ENCODE measurements around the gene UBXN7. TPM values are rescaled to one million over a fixed set of nuclear protein-coding genes. Genes with fewer than 3 reads are reported as not detected.

UBXN7 gene
- total and polyA plus RNA-seq, 4 donors = 5.2 to 45.8 (median 25.3) TPM

DNA sequence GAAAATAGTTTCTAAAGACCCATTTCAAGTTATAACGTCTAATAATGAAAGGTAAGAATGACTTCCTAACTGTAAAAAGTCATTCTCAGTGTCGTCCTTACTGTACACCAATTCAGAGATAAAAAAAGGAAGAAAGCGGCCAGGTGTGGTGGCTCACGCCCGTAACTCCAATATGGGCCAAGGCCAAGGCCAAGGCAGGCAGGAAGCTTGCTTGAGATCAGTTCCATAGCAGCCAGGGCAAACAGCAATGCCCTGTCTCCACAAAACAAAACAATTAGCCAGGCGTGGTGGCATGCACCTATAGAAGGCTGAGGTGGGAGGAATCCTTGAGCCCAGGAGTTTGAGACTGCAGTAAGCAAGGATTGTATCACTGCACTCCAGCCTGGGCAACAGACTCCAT, 31.9 kb downstream of the UBXN7 start:
- TF ChIP-seq, protein P1, sequence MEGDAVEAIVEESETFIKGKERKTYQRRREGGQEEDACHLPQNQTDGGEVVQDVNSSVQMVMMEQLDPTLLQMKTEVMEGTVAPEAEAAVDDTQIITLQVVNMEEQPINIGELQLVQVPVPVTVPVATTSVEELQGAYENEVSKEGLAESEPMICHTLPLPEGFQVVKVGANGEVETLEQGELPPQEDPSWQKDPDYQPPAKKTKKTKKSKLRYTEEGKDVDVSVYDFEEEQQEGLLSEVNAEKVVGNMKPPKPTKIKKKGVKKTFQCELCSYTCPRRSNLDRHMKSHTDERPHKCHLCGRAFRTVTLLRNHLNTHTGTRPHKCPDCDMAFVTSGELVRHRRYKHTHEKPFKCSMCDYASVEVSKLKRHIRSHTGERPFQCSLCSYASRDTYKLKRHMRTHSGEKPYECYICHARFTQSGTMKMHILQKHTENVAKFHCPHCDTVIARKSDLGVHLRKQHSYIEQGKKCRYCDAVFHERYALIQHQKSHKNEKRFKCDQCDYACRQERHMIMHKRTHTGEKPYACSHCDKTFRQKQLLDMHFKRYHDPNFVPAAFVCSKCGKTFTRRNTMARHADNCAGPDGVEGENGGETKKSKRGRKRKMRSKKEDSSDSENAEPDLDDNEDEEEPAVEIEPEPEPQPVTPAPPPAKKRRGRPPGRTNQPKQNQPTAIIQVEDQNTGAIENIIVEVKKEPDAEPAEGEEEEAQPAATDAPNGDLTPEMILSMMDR (IDR thresholded peaks at IDR 0.05; ENCODE audit: control extremely low read depth, extremely low read depth) = no peak
- DNase-seq (no peak), ATAC-seq (ENCODE audit: insufficient read depth, low FRiP score) (no peak)
- no peak overlapping the region for H3K9ac ChIP-seq (ENCODE audit: insufficient read depth in 1 of 2, low read length in 2 of 2)
- peaks cover 9 to 21% (median 13%) of the 10 kb centered on the region in 4 donors for H3K36me3 ChIP-seq (ENCODE audit: control insufficient read depth in 4 of 4, insufficient read depth in 4 of 4, low read length in 4 of 4)
- 94 to 95% methylated on average over 6 of the region's 6 CpGs for WGBS, 2 donors
- no peaks in the 10 kb centered on the region for H3K27me3 ChIP-seq (ENCODE audit: control insufficient read depth in 3 of 3, insufficient read depth in 3 of 3, low read length in 2 of 3)
- H3K27ac ChIP-seq (ENCODE audit: low read depth in 1 of 2, low read length in 1 of 2) = no peak overlapping the region
- H3K9me3 ChIP-seq (ENCODE audit: control insufficient read depth in 4 of 4, insufficient read depth in 3 of 4, low read length in 3 of 4) = no peaks in the 10 kb centered on the region
- no peaks in the 10 kb centered on the region for H3K4me1 ChIP-seq (ENCODE audit: control insufficient read depth in 5 of 5, insufficient read depth in 5 of 5, low read length in 5 of 5)
- no peak overlapping the region for H3K4me3 ChIP-seq

DNA sequence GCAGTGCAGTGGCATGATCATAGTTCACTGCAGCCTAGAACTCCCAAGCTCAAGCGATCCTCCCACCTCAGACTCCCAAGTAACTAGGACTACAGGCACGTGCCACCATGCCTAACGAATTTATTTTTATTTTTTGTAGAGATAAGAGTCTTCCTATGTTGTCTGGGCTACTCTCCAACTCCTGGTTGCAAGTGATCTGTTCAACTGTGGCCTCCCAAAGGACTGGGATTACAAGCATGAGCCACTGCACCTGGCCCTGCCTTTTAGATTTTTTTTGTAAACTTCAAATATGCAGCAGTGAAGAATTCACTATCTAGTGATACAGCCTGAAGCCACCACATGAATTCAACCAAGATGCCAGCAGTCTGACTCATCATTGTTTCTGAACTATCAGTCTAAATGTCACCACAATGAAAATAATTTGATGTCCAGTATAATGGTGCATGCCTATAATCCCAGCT, 32.7 kb downstream of the UBXN7 start:
- H3K27ac ChIP-seq (ENCODE audit: low read depth in 1 of 2, low read length in 1 of 2) = no peak overlapping the region
- no peaks in the 10 kb centered on the region for H3K4me1 ChIP-seq (ENCODE audit: control insufficient read depth in 5 of 5, insufficient read depth in 5 of 5, low read length in 5 of 5)
- WGBS, 2 donors = 82 to 93% methylated on average over 3 of the region's 3 CpGs
- no peak overlapping the region for H3K4me3 ChIP-seq
- H3K9me3 ChIP-seq (ENCODE audit: control insufficient read depth in 4 of 4, insufficient read depth in 3 of 4, low read length in 3 of 4) = no peaks in the 10 kb centered on the region
- H3K27me3 ChIP-seq (ENCODE audit: control insufficient read depth in 3 of 3, insufficient read depth in 3 of 3, low read length in 2 of 3) = no peaks in the 10 kb centered on the region
- DNase-seq (no peak), ATAC-seq (ENCODE audit: insufficient read depth, low FRiP score) (no peak)
- no peak overlapping the region for H3K9ac ChIP-seq (ENCODE audit: insufficient read depth in 1 of 2, low read length in 2 of 2)
- TF ChIP-seq, protein P1 (IDR thresholded peaks at IDR 0.05; ENCODE audit: control extremely low read depth, extremely low read depth) = no peak
- H3K36me3 ChIP-seq (ENCODE audit: control insufficient read depth in 4 of 4, insufficient read depth in 4 of 4, low read length in 4 of 4) = peaks cover 8 to 17% (median 13%) of the 10 kb centered on the region in 4 donors

DNA sequence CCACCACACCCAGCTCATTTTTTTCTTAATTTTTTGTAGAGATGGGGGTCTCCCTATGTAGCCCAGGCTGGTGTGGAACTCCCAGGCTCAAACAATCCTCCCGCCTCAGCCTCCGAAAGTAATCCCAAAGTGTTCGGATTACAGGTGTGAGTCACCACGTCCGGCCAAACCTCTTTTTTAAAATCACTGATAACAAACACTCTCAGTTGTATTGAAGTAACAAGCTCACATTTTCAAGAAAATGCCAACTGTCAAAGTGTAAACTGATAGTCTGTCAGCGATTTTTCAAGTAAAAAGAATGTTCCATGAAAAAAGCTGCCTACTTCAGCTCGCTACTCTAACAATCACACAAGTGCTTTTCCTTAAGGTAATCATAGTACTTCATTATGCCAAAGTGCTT, 33.4 kb downstream of the UBXN7 start:
- H3K9me3 ChIP-seq (ENCODE audit: control insufficient read depth in 4 of 4, insufficient read depth in 3 of 4, low read length in 3 of 4) = no peaks in the 10 kb centered on the region
- no peak overlapping the region for H3K9ac ChIP-seq (ENCODE audit: insufficient read depth in 1 of 2, low read length in 2 of 2)
- no peak overlapping the region for H3K4me3 ChIP-seq
- no peak for DNase-seq
- H3K36me3 ChIP-seq (ENCODE audit: control insufficient read depth in 4 of 4, insufficient read depth in 4 of 4, low read length in 4 of 4) = peaks cover 10 to 17% (median 13%) of the 10 kb centered on the region in 4 donors
- 86 to 90% methylated on average over 7 of the region's 7 CpGs for WGBS, 2 donors
- no peaks in the 10 kb centered on the region for H3K4me1 ChIP-seq (ENCODE audit: control insufficient read depth in 5 of 5, insufficient read depth in 5 of 5, low read length in 5 of 5)
- H3K27me3 ChIP-seq (ENCODE audit: control insufficient read depth in 3 of 3, insufficient read depth in 3 of 3, low read length in 2 of 3) = no peaks in the 10 kb centered on the region
- no peak for ATAC-seq (ENCODE audit: insufficient read depth, low FRiP score)
- H3K27ac ChIP-seq (ENCODE audit: low read depth in 1 of 2, low read length in 1 of 2) = no peak overlapping the region
- TF ChIP-seq, protein P1 (IDR thresholded peaks at IDR 0.05; ENCODE audit: control extremely low read depth, extremely low read depth) = no peak

DNA sequence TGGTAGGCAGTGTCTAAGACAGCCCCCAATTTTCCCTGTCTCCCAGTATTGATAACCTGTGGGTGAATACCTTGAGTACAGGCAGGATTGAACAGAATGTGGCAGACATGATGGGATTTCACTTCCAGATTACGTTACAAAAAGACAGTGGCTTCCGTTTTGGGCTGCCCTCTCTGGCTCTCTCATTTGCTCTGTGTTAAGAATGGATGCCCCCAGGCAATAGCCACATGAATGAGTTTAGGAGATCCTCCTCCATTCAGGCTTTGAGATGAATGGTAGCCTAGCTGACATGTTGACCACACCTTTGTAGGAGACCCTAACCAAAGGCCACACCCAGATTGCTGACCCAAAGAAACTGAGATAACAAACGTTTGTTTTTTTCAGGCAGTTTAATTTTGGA, 34.3 kb downstream of the UBXN7 start:
- whole genome bisulfite sequencing, 2 donors = 85 to 90% methylated on average over 3 of the region's 3 CpGs
- Histone ChIP-seq H3K4me3 (no peak overlapping the region), H3K36me3 (ENCODE audit: control insufficient read depth in 4 of 4, insufficient read depth in 4 of 4, low read length in 4 of 4) (peaks cover 10 to 18% (median 13%) of the 10 kb centered on the region in 4 donors), H3K27ac (ENCODE audit: low read depth in 1 of 2, low read length in 1 of 2) (no peak overlapping the region), H3K27me3 (ENCODE audit: control insufficient read depth in 3 of 3, insufficient read depth in 3 of 3, low read length in 2 of 3) (no peaks in the 10 kb centered on the region), H3K9me3 (ENCODE audit: control insufficient read depth in 4 of 4, insufficient read depth in 3 of 4, low read length in 3 of 4) (no peaks in the 10 kb centered on the region), H3K4me1 (ENCODE audit: control insufficient read depth in 5 of 5, insufficient read depth in 5 of 5, low read length in 5 of 5) (no peaks in the 10 kb centered on the region), H3K9ac (ENCODE audit: insufficient read depth in 1 of 2, low read length in 2 of 2) (no peak overlapping the region)
- TF ChIP-seq, protein P1 (IDR thresholded peaks at IDR 0.05; ENCODE audit: control extremely low read depth, extremely low read depth) = no peak
- no peak for DNase-seq
- no peak for ATAC-seq (ENCODE audit: insufficient read depth, low FRiP score)
